Body of pancreas (tissue), 4 donors: Measurements from ENCODE around the gene TRMT10B. TPM values are rescaled to one million over a fixed set of nuclear protein-coding genes. Genes with fewer than 3 reads are reported as not detected.
A peak's percentile ranks its signal among the peaks of the same experiment; 100 is the strongest.
"Not testable (repeated sequence)": the region's sequence is repeated elsewhere in the genome, so short reads cannot be mapped to it uniquely, and the experiment has no call there.

Experiments
- ATAC-seq: fragments of 150-250 bp; one replicate; pipeline ENCODE4 v1.9.1; 2016
- DNase-seq, 4 donors: peaks; one replicate each; pipeline ENCODE4 v3.0.0-alpha.2; 2019
- H3K27ac ChIP-seq, 4 donors: fragments of 200-600 bp; sonication (generic); 1 replicate in 3 of 4; 2 replicates in 1 of 4; pipeline versions ENCODE4 v1.5.1 to v1.6.1; 2016 to 2019; ENCODE audit warnings: mild to moderate bottlenecking in 1 of 4, mixed read lengths in 1 of 4, moderate library complexity in 1 of 4
- H3K27me3 ChIP-seq, 2 donors: fragments of 200-600 bp; sonication (generic); one replicate each; pipeline ENCODE4 v1.6.0; 2016; ENCODE audit warnings: mild to moderate bottlenecking in 1 of 2
- H3K36me3 ChIP-seq, 2 donors: fragments of 200-600 bp; sonication (generic); replicated peaks in 1 of 2; 2 replicates each; pipeline ENCODE4 v1.5.1; 2016; ENCODE audit warnings: low read depth in 2 of 2; ENCODE audit not compliant: insufficient read depth in 1 of 2
- H3K4me1 ChIP-seq: fragments of 200-600 bp; sonication (generic); one replicate; pipeline ENCODE4 v1.6.0; 2016
- H3K4me3 ChIP-seq, 2 donors: fragments of 200-600 bp; sonication (generic); 1 replicate in 1 of 2; 2 replicates in 1 of 2; pipeline ENCODE4 v1.5.1; 2016 to 2019
- H3K9me3 ChIP-seq, 3 donors: fragments of 200-600 bp; sonication (generic); 1 replicate in 2 of 3; 2 replicates in 1 of 3; pipeline ENCODE4 v1.5.1; 2016
- CTCF ChIP-seq, 7 experiments: fragments of 450-650 bp in 4 of 7; fragments of 200-600 bp in 3 of 7; sonication (generic) in 3 of 7; IDR thresholded peaks; one replicate each; pipeline ENCODE4 v1.5.1; 2016 to 2019; ENCODE audit warnings: antibody characterized with exemption in 7 of 7
- POLR2A ChIP-seq, 3 donors: fragments of 450-650 bp; IDR thresholded peaks; one replicate each; pipeline ENCODE4 v1.6.1; 2016; ENCODE audit warnings: antibody characterized with exemption in 3 of 3, mild to moderate bottlenecking in 2 of 3
- WGBS, 2 donors: methylation state at CpG; one replicate each; pipeline ENCODE4 v1.1.5; 2017; 5-methylcytosine and 5-hydroxymethylcytosine counted together
- intact Hi-C: fragments of 100-400 bp; cut with DNase I; formaldehyde crosslinking; loops from one replicate; pipeline ENCODE4 v1.15.1; 2023
- total RNA-seq, 2 donors: library from RNA; depleted of rRNA; stranded (reverse); fragments of >200 nt; gene quantifications; one replicate each; pipeline ENCODE4 v1.1.0, GENCODE V29; 2016

The TRMT10B gene
- total RNA-seq, 2 donors from 2014 or later: 2.6 to 6.7 TPM

- no peak for DNase-seq
- Histone ChIP-seq H3K4me3 (no peak overlapping the region), H3K4me1 (peaks cover 12% of the 10 kb centered on the region), H3K36me3 (no peaks in the 10 kb centered on the region), H3K27me3 (no peaks in the 10 kb centered on the region), H3K9me3 (no peaks in the 10 kb centered on the region), H3K27ac (peak overlapping the region in 3 of 4 donors; percentile 59 to 79 (median 74))
- ATAC-seq: no peak
- no peak for TF ChIP-seq POLR2A (IDR thresholded peaks at IDR 0.05)
- TF ChIP-seq CTCF (IDR thresholded peaks at IDR 0.05): no peak
- WGBS, 2 donors: 84 to 85% methylated on average over 29 of the region's 29 CpGs
- intact Hi-C loops: no loop called here
Observed at GRCh38 chr9:37752642-37753488, 740 bp upstream of the TRMT10B start.

DNA sequence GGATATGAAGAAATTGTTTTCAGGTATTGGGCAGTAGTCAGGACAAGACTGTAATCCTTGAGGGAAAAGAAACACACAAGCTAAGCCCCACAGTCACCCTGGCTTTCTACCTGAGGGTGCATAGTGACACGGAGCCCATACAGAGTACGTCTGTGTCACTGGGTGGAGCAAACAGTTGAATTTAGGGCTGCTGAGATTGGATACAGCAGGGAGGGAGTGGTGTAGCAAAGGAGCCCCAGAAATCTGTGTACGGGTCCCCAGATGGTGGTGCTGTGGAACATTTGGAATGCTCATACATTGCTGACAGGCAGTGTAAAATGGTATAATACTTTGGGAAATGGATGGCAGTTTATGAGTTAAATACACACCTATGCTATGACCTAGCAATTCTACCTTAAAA is 5.1 kb downstream of the TRMT10B start:
- no peak for TF ChIP-seq POLR2A (IDR thresholded peaks at IDR 0.05)
- TF ChIP-seq CTCF (IDR thresholded peaks at IDR 0.05): no peak
- 95% methylated on average over 3 of the region's 3 CpGs for WGBS, 2 donors
- intact Hi-C loops: no loop called here

DNA sequence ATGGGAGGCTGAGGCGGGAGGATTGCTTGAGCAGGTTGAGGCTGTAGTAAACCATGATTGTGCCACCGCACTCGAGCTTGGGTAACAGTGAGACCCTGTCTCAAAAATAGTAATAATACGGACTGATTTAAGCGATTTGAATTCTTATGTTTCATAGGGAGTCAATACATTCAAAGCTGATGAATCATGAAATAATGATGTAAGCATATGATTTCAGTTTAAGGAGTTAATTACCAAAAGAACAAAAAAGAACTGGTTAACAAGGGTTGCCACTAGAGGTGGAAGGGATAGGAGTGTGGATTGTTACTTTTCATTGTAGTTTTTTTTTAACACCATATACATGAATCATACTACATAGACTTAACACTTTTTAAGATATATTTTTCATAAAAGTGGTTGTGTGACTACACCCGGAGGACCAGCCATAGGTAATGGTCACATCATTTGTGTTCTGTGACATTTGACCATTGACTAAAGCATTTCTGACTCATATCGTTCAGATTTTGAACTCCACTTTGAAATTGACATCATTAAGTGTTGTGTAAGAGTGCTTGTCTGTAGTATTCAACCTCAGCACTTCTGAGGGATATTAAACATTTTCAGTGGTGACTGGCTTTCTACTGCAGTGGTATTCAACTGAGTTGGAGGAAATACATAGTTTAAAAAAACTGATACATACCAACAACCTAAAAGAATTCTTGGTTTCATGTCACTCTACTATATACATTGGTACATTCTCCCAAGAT is 7.0 kb downstream of the TRMT10B start:
- no peaks in the 10 kb centered on the region for H3K9me3 ChIP-seq
- ATAC-seq (no peak), DNase-seq (no peak)
- TF ChIP-seq CTCF (IDR thresholded peaks at IDR 0.05): no peak
- 82 to 90% methylated on average over 7 of the region's 7 CpGs for WGBS, 2 donors
- H3K4me3 ChIP-seq: no peak overlapping the region
- H3K27me3 ChIP-seq: no peaks in the 10 kb centered on the region
- H3K4me1 ChIP-seq: no peaks in the 10 kb centered on the region
- intact Hi-C loops: no loop called here
- no peak overlapping the region for H3K27ac ChIP-seq
- H3K36me3 ChIP-seq: no peaks in the 10 kb centered on the region

More for the DNA sequence above, 5.1 kb downstream of the TRMT10B start:
- H3K36me3 ChIP-seq: no peaks in the 10 kb centered on the region
- peaks cover 9% of the 10 kb centered on the region for H3K4me1 ChIP-seq
- H3K9me3 ChIP-seq: no peaks in the 10 kb centered on the region
- DNase-seq (no peak), ATAC-seq (no peak)
- H3K27me3 ChIP-seq: no peaks in the 10 kb centered on the region
- no peak overlapping the region for H3K27ac ChIP-seq
- H3K4me3 ChIP-seq: no peak overlapping the region

DNA sequence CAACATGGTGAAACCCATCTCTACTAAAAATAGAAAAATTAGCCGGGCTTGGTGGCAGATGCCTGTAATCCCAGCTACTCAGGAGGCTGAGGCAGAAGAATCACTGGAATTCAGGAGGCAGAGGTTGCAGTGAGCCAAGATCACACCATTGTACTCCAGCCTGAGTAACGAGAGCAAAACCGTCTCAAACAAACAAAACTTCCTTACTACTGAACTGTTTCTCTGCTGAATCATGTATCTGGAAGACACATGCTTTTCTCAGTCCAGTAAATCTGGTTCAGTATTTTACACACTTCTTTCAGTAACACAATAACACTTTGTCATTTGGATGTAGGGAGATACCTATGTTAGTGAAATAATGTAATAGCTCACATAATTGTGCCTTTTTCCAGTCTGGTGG is 7.9 kb downstream of the TRMT10B start:
- intact Hi-C loops: no loop called here
- no peak overlapping the region for H3K4me3 ChIP-seq

DNA sequence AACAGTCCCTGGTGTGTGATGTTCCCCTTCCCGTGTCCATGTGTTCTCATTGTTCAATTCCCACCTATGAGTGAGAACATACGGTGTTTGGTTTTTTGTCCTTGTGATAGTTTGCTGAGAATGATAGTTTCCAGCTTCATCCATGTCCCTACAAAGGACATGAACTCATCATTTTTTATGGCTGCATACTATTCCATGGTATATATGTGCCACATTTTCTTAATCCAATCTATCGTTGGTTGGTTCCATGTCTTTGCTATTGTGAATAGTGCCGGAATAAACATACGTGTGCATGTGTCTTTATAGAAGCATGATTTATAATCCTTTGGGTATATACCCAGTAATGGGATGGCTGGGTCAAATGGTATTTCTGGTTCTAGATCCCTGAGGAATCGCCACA is 11.7 kb downstream of the TRMT10B start:
- H3K4me1 ChIP-seq, intact Hi-C loops, H3K9me3 ChIP-seq, H3K27me3 ChIP-seq, H3K4me3 ChIP-seq, H3K27ac ChIP-seq, DNase-seq, H3K36me3 ChIP-seq, ATAC-seq: not testable (repeated sequence)
- WGBS, 2 donors: 83 to 98% methylated on average over 6 of the region's 6 CpGs

More for the DNA sequence above, 7.9 kb downstream of the TRMT10B start:
- DNase-seq (no peak), ATAC-seq (no peak)
- TF ChIP-seq CTCF (IDR thresholded peaks at IDR 0.05) (no peak), POLR2A (IDR thresholded peaks at IDR 0.05) (no peak)
- Histone ChIP-seq H3K27me3 (no peaks in the 10 kb centered on the region), H3K9me3 (no peaks in the 10 kb centered on the region), H3K36me3 (no peaks in the 10 kb centered on the region), H3K27ac (no peak overlapping the region), H3K4me1 (no peaks in the 10 kb centered on the region)
- 43 to 63% methylated on average over 3 of the region's 3 CpGs for WGBS, 2 donors
